Measurements from ENCODE around the gene AMOTL1.
A peak's percentile ranks its signal among the peaks of the same experiment; 100 is the strongest.

AMOTL1 gene

GRCh38 chr11:94825031-94825430, 56.9 kb downstream of the AMOTL1 start:
- H3K9me3 ChIP-seq (ENCODE audit: control insufficient read depth in 2 of 2, low read length in 2 of 2), result no peaks in the 10 kb centered on the region
- H3K36me3 ChIP-seq (ENCODE audit: control insufficient read depth in 2 of 2, insufficient read depth in 2 of 2, low read length in 2 of 2), result peaks cover 48 to 70% of the 10 kb centered on the region in 2 donors
- no peaks in the 10 kb centered on the region for H3K27me3 ChIP-seq (ENCODE audit: control insufficient read depth in 1 of 2, insufficient read depth in 2 of 2, low read length in 2 of 2)
- H3K4me1 ChIP-seq (ENCODE audit: control insufficient read depth, insufficient read depth, low read length), result peaks cover 17% of the 10 kb centered on the region
- H3K27ac ChIP-seq (ENCODE audit: low read length), result no peak overlapping the region
- peak overlapping the region in 1 of 2 donors; percentile 15 for H3K4me3 ChIP-seq (ENCODE audit: low read length in 2 of 2)
- no peak overlapping the region for H3K9ac ChIP-seq (ENCODE audit: low read length in 2 of 2)

GRCh38 chr11:94825481-94825880, 57.3 kb downstream of the AMOTL1 start:
- Histone ChIP-seq H3K4me1 (ENCODE audit: control insufficient read depth, insufficient read depth, low read length) (peaks cover 16% of the 10 kb centered on the region), H3K27ac (ENCODE audit: low read length) (no peak overlapping the region), H3K36me3 (ENCODE audit: control insufficient read depth in 2 of 2, insufficient read depth in 2 of 2, low read length in 2 of 2) (peaks cover 49 to 71% of the 10 kb centered on the region in 2 donors), H3K27me3 (ENCODE audit: control insufficient read depth in 1 of 2, insufficient read depth in 2 of 2, low read length in 2 of 2) (no peaks in the 10 kb centered on the region), H3K9ac (ENCODE audit: low read length in 2 of 2) (no peak overlapping the region), H3K4me3 (ENCODE audit: low read length in 2 of 2) (no peak overlapping the region), H3K9me3 (ENCODE audit: control insufficient read depth in 2 of 2, low read length in 2 of 2) (no peaks in the 10 kb centered on the region)

- no peak overlapping the region for H3K4me3 ChIP-seq (ENCODE audit: low read length in 2 of 2)
- H3K27ac ChIP-seq (ENCODE audit: low read length), result no peak overlapping the region
- no peaks in the 10 kb centered on the region for H3K27me3 ChIP-seq (ENCODE audit: control insufficient read depth in 1 of 2, insufficient read depth in 2 of 2, low read length in 2 of 2)
- H3K4me1 ChIP-seq (ENCODE audit: control insufficient read depth, insufficient read depth, low read length), result peaks cover 16% of the 10 kb centered on the region
- no peak overlapping the region for H3K9ac ChIP-seq (ENCODE audit: low read length in 2 of 2)
- no peaks in the 10 kb centered on the region for H3K9me3 ChIP-seq (ENCODE audit: control insufficient read depth in 2 of 2, low read length in 2 of 2)
- H3K36me3 ChIP-seq (ENCODE audit: control insufficient read depth in 2 of 2, insufficient read depth in 2 of 2, low read length in 2 of 2), result peaks cover 56 to 71% of the 10 kb centered on the region in 2 donors
These were observed 58.3 kb downstream of the AMOTL1 start for GRCh38 chr11:94826415-94826814.

- Histone ChIP-seq H3K9ac (ENCODE audit: low read length in 2 of 2) (no peak overlapping the region), H3K4me3 (ENCODE audit: low read length in 2 of 2) (no peak overlapping the region), H3K36me3 (ENCODE audit: control insufficient read depth in 2 of 2, insufficient read depth in 2 of 2, low read length in 2 of 2) (peaks cover 58 to 72% of the 10 kb centered on the region in 2 donors), H3K4me1 (ENCODE audit: control insufficient read depth, insufficient read depth, low read length) (peaks cover 19% of the 10 kb centered on the region), H3K9me3 (ENCODE audit: control insufficient read depth in 2 of 2, low read length in 2 of 2) (no peaks in the 10 kb centered on the region), H3K27me3 (ENCODE audit: control insufficient read depth in 1 of 2, insufficient read depth in 2 of 2, low read length in 2 of 2) (no peaks in the 10 kb centered on the region), H3K27ac (ENCODE audit: low read length) (no peak overlapping the region)
These were observed 59.9 kb downstream of the AMOTL1 start for GRCh38 chr11:94828088-94828487.

- H3K27me3 ChIP-seq (ENCODE audit: control insufficient read depth in 1 of 2, insufficient read depth in 2 of 2, low read length in 2 of 2), result no peaks in the 10 kb centered on the region
- no peak overlapping the region for H3K4me3 ChIP-seq (ENCODE audit: low read length in 2 of 2)
- H3K4me1 ChIP-seq (ENCODE audit: control insufficient read depth, insufficient read depth, low read length), result peaks cover 22% of the 10 kb centered on the region
- H3K36me3 ChIP-seq (ENCODE audit: control insufficient read depth in 2 of 2, insufficient read depth in 2 of 2, low read length in 2 of 2), result peaks cover 50 to 55% of the 10 kb centered on the region in 2 donors
- H3K27ac ChIP-seq (ENCODE audit: low read length), result no peak overlapping the region
- H3K9ac ChIP-seq (ENCODE audit: low read length in 2 of 2), result no peak overlapping the region
- H3K9me3 ChIP-seq (ENCODE audit: control insufficient read depth in 2 of 2, low read length in 2 of 2), result no peaks in the 10 kb centered on the region
These were observed 62.8 kb downstream of the AMOTL1 start for GRCh38 chr11:94830722-94831510.

GRCh38 chr11:94831529-94831928, 63.4 kb downstream of the AMOTL1 start:
- Histone ChIP-seq H3K27me3 (ENCODE audit: control insufficient read depth in 1 of 2, insufficient read depth in 2 of 2, low read length in 2 of 2) (no peaks in the 10 kb centered on the region), H3K4me3 (ENCODE audit: low read length in 2 of 2) (no peak overlapping the region), H3K27ac (ENCODE audit: low read length) (peak overlapping the region; percentile 6), H3K4me1 (ENCODE audit: control insufficient read depth, insufficient read depth, low read length) (peaks cover 22% of the 10 kb centered on the region), H3K36me3 (ENCODE audit: control insufficient read depth in 2 of 2, insufficient read depth in 2 of 2, low read length in 2 of 2) (peaks cover 46 to 52% of the 10 kb centered on the region in 2 donors), H3K9me3 (ENCODE audit: control insufficient read depth in 2 of 2, low read length in 2 of 2) (no peaks in the 10 kb centered on the region), H3K9ac (ENCODE audit: low read length in 2 of 2) (no peak overlapping the region)

- Histone ChIP-seq H3K4me3 (ENCODE audit: low read length in 2 of 2) (no peak overlapping the region), H3K4me1 (ENCODE audit: control insufficient read depth, insufficient read depth, low read length) (peaks cover 33% of the 10 kb centered on the region), H3K27me3 (ENCODE audit: control insufficient read depth in 1 of 2, insufficient read depth in 2 of 2, low read length in 2 of 2) (no peaks in the 10 kb centered on the region), H3K27ac (ENCODE audit: low read length) (no peak overlapping the region), H3K9me3 (ENCODE audit: control insufficient read depth in 2 of 2, low read length in 2 of 2) (no peaks in the 10 kb centered on the region), H3K9ac (ENCODE audit: low read length in 2 of 2) (no peak overlapping the region), H3K36me3 (ENCODE audit: control insufficient read depth in 2 of 2, insufficient read depth in 2 of 2, low read length in 2 of 2) (peaks cover 38 to 45% of the 10 kb centered on the region in 2 donors)
These were observed 64.6 kb downstream of the AMOTL1 start for GRCh38 chr11:94832604-94833235.

GRCh38 chr11:94834911-94835593, 66.9 kb downstream of the AMOTL1 start:
- Histone ChIP-seq H3K27me3 (ENCODE audit: control insufficient read depth in 1 of 2, insufficient read depth in 2 of 2, low read length in 2 of 2) (no peaks in the 10 kb centered on the region), H3K9ac (ENCODE audit: low read length in 2 of 2) (no peak overlapping the region), H3K27ac (ENCODE audit: low read length) (peak overlapping the region; percentile 46), H3K36me3 (ENCODE audit: control insufficient read depth in 2 of 2, insufficient read depth in 2 of 2, low read length in 2 of 2) (peaks cover 36 to 40% of the 10 kb centered on the region in 2 donors), H3K9me3 (ENCODE audit: control insufficient read depth in 2 of 2, low read length in 2 of 2) (no peaks in the 10 kb centered on the region), H3K4me1 (ENCODE audit: control insufficient read depth, insufficient read depth, low read length) (peaks cover 43% of the 10 kb centered on the region), H3K4me3 (ENCODE audit: low read length in 2 of 2) (no peak overlapping the region)

- peak overlapping the region; percentile 46 for H3K27ac ChIP-seq (ENCODE audit: low read length)
- H3K4me3 ChIP-seq (ENCODE audit: low read length in 2 of 2), result no peak overlapping the region
- peaks cover 46% of the 10 kb centered on the region for H3K4me1 ChIP-seq (ENCODE audit: control insufficient read depth, insufficient read depth, low read length)
- H3K9ac ChIP-seq (ENCODE audit: low read length in 2 of 2), result no peak overlapping the region
- H3K9me3 ChIP-seq (ENCODE audit: control insufficient read depth in 2 of 2, low read length in 2 of 2), result no peaks in the 10 kb centered on the region
- H3K36me3 ChIP-seq (ENCODE audit: control insufficient read depth in 2 of 2, insufficient read depth in 2 of 2, low read length in 2 of 2), result peaks cover 31 to 35% of the 10 kb centered on the region in 2 donors
- no peaks in the 10 kb centered on the region for H3K27me3 ChIP-seq (ENCODE audit: control insufficient read depth in 1 of 2, insufficient read depth in 2 of 2, low read length in 2 of 2)
These were observed 67.4 kb downstream of the AMOTL1 start for GRCh38 chr11:94835594-94835927.

- Histone ChIP-seq H3K9me3 (ENCODE audit: control insufficient read depth in 2 of 2, low read length in 2 of 2) (no peaks in the 10 kb centered on the region), H3K4me3 (ENCODE audit: low read length in 2 of 2) (no peak overlapping the region), H3K27ac (ENCODE audit: low read length) (peak overlapping the region; percentile 64), H3K36me3 (ENCODE audit: control insufficient read depth in 2 of 2, insufficient read depth in 2 of 2, low read length in 2 of 2) (peaks cover 17 to 22% of the 10 kb centered on the region in 2 donors), H3K27me3 (ENCODE audit: control insufficient read depth in 1 of 2, insufficient read depth in 2 of 2, low read length in 2 of 2) (no peaks in the 10 kb centered on the region), H3K9ac (ENCODE audit: low read length in 2 of 2) (no peak overlapping the region), H3K4me1 (ENCODE audit: control insufficient read depth, insufficient read depth, low read length) (peaks cover 46% of the 10 kb centered on the region)
These were observed 69.2 kb downstream of the AMOTL1 start for GRCh38 chr11:94837317-94837716.
